Measurements from ENCODE around the gene DCAF6.
"Not testable (repeated sequence)": the region's sequence is repeated elsewhere in the genome, so short reads cannot be mapped to it uniquely, and the experiment has no call there.

Gene DCAF6

DNA sequence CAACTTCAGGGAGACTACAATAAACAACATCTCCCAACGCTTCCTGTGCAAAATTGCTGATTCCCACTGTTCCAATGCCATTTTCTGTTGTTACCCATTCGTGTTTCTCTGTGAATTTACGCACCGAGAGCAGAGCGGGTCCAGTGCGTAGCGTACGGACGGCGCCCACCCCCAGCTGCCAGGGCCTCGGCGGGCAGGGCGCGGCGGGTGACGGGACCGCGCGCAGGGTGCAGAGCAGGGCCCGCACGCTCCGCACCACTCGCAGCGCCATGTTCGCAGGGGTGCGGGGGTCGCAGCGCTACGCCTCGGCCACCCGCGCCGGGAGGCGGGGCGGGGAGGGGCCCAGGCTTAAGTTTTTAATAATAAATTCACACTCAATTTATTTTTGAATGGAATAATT lies 119.7 kb downstream of the DCAF6 start:
- DNase-seq; in situ Hi-C loops (cut with HindIII; ENCODE audit: low pct_ligation_motif_present, low pct_unique_long_range_greater_than_20kb, low sequenced_read_pairs): not testable (repeated sequence)

DNA sequence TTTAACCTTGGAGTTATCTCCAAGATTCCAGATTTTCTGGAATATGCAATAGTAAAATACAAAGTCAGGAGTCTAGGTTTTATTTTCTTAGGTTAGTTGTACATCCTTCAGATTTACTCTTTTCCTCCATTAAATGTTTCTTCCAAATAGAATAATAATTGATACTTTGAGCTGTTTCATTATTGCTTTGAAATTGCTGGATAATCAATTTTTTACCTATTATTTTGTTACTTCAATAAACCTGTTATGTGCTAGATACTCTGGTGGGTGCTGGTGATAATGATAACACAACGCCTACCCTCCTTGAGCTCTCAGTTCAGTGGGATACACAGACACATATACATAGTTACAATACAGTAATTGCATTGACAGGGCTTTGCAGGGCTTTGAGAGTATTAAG lies 120.9 kb downstream of the DCAF6 start:
- DNase-seq = no peak
- in situ Hi-C loops (cut with HindIII; ENCODE audit: low pct_ligation_motif_present, low pct_unique_long_range_greater_than_20kb, low sequenced_read_pairs) = no loop called here

DNA sequence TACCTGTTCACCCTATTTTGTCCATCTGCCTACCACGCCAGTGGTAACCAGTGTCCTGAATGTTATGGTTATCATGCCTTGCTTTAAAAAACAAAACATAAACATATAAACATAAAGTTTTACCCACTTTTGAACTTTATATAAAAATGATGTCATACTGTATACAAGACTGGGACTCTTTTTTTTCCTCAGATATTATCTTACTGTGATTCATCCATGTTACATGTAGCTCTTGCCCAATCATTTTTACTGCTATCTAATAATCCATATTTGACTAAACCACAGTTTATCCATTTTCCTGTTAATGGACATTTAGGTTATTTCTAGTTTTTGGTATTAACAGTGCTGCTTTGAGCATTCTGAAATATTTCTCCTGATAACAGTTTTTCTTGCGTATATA lies 121.4 kb downstream of the DCAF6 start:
- no peak for DNase-seq
- in situ Hi-C loops (cut with HindIII; ENCODE audit: low pct_ligation_motif_present, low pct_unique_long_range_greater_than_20kb, low sequenced_read_pairs) = no loop called here

DNA sequence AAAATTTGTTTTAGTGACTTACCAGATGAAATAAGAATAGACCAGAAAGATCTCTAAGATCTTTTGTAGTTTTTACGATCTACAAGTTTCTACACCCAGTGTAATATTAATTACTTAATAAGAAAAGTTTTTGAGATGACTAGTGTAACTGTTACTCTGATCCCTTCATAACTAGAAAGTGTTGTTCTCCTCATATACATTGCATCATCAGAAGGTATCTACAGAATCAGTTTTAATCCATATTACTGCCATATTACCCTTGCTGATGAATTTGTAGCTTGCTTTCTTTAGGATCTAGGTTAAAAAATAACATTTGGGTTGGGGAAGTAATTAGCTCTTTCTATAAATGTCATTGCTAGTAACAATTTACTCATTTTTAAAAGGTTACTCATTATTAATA lies 127.7 kb downstream of the DCAF6 start:
- in situ Hi-C loops (cut with HindIII; ENCODE audit: low pct_ligation_motif_present, low pct_unique_long_range_greater_than_20kb, low sequenced_read_pairs) = no loop called here
- DNase-seq = no peak

DNA sequence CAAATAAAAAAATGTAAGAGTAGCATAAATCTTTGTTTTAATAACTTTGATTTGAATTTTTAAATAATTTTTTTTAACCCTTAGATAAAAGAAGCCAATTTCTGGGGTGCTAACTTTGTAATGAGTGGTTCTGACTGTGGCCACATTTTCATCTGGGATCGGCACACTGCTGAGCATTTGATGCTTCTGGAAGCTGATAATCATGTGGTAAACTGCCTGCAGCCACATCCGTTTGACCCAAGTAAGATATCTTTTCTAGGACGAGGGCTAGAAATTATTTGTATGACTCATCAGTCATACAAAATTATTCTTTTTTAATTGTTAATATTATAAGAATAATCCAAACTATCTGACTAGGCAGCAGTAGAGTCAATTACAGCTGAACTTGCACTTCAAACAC lies 129.0 kb downstream of the DCAF6 start:
- in situ Hi-C loops (cut with HindIII; ENCODE audit: low pct_ligation_motif_present, low pct_unique_long_range_greater_than_20kb, low sequenced_read_pairs) = no loop called here
- no peak for DNase-seq

DNA sequence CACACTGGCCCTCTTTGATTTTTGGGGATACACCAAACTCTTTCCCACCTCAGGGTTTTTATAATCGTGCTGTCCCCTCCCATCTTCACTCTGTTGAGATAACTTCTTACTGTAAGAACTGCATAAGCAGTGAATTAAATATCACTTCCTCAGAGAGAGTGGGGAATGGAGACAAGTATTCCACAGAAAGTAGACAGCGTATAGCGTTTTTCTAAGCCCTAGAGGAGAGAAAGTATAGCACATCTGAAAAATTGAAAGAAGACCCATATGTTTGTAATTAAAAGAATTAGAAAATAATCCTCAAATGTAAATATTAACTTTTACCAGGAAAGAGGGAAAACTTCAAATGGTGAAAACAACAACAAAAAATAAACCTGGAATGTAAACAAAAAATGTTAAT lies 132.9 kb downstream of the DCAF6 start:
- in situ Hi-C loops (cut with HindIII; ENCODE audit: low pct_ligation_motif_present, low pct_unique_long_range_greater_than_20kb, low sequenced_read_pairs) = no loop called here
- no peak for DNase-seq

DNA sequence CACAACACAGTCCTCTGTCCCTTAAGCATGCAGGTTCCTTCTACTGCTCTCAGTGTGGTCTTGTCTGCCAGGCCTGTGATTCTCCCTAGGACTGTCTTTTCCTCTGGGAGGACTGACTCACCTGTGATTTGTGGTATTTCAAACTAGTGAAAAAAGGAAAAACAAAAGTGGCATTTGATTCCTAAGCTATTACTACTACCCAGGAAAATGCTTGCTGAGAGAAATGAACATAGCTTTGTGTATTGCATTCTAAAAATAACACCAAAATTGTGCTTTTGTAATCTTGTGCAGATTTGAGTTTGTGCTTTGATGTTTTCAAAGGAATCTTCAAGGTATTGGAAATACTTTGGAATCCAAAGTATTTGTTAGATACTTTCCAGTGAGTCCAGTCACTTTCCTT lies 143.3 kb downstream of the DCAF6 start:
- peak; percentile 19 for DNase-seq
- in situ Hi-C loops (cut with HindIII; ENCODE audit: low pct_ligation_motif_present, low pct_unique_long_range_greater_than_20kb, low sequenced_read_pairs) = no loop called here

DNA sequence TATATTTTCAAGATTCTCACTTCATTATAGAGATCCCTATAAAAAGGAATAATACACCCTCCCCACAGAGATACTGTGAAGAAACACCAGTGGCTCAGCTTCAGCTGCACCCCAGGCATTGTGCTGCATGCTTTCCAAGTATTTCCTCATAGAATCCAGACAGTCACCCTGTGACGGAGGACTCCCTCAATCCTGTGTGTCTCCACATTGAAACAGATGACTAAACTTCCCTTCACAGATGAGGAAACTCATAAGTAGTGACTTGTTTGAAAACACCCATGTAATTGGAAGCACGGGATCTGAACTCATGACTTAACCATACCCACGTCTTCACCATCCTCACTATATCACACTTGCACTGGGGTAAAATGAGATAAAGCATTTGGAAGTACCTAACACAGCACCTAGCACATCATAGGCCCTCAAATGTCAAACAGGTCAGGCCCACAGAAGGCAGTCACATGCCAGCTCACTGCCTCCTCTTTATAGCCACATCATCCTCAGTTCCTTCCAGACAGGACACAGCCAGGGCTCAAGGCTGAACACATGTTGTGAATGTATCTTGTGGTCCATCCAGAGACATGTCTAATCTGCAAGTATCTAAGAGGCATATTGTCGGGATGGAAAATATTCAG lies 145.0 kb downstream of the DCAF6 start:
- DNase-seq = peak; percentile 83
- in situ Hi-C loops (cut with HindIII; ENCODE audit: low pct_ligation_motif_present, low pct_unique_long_range_greater_than_20kb, low sequenced_read_pairs) = no loop called here

DNA sequence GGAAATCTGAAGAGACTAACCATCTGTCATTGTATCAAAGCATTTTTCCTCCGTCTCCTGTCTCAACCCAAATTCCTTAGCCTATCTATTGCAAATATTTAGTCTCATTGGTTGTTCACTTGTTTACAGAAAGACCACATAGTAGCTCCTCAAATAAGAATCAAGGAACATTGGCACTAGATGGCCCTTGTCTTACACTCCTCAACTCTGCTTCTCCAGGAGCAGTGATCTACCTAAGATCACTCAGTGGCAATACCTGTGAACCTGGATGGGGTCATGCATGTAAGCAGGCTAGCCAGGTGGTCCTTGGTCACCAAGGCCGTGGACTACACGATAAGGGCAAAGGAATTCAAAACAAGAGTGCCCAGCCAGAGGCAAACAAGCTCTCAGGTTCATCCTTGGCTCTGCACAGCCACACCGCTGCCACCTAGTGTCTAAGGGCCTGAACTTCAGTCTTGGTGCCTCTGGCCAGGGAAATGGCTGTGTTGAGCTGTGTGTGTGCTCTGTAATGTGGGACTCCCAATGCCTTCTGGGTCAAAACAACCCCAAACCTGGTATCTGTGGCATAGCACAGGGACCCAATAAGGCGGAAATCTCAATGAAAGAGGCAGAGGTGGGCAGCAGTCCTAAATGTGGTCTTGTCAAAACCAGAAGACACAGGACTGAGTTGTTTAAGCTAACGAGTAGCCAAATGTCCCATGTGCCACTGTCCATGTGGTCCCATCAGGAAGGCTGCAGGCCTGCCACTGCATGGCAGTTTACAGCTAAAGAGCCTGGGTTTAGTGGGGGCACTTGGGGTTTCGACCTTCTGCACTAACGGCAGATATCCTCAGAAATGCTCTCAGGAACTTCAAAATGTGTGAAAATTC lies 145.8 kb downstream of the DCAF6 start:
- DNase-seq = peak; percentile 81
- in situ Hi-C loops (cut with HindIII; ENCODE audit: low pct_ligation_motif_present, low pct_unique_long_range_greater_than_20kb, low sequenced_read_pairs) = no loop called here

DNA sequence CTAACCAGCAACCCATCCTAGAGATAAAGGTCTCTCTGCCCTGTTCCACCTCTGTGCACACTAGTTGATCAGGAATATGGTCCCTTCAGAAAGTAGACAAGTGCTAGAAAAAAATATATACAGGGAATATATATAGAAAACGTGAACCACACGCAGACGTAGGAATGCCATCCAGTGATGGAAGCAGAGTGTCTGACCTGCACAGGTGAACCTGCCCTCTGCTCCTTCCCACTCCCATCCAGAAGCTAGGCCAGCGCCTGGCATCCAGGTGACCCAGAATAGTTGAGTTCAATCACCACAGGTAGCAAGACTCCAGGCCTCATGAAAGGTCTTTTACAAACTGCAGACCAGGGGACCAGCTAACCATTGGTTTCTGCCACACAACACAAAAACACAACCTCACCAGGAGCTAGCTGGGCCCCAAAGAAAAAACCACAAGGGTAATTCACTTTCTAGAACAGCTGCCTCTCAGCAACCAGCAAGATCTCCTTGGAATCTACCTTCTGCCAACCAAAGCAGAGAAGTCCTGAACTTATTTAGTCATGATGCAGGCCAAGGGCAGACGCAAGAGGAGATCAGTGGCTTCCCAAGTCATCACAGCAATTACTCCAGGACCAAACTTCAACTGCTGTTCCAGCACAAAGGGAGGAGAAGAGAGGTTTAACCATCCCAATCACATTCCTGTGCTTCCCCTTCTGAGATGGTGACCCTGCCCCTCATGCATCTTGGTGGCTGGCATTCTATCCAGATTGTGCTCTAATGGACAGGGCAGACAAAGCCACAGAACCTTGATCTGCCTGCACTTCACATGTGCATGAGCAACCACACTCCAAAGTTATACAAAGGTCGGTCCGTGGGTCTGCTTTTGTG lies 147.2 kb downstream of the DCAF6 start:
- in situ Hi-C loops (cut with HindIII; ENCODE audit: low pct_ligation_motif_present, low pct_unique_long_range_greater_than_20kb, low sequenced_read_pairs) = no loop called here
- no peak for DNase-seq

DNA sequence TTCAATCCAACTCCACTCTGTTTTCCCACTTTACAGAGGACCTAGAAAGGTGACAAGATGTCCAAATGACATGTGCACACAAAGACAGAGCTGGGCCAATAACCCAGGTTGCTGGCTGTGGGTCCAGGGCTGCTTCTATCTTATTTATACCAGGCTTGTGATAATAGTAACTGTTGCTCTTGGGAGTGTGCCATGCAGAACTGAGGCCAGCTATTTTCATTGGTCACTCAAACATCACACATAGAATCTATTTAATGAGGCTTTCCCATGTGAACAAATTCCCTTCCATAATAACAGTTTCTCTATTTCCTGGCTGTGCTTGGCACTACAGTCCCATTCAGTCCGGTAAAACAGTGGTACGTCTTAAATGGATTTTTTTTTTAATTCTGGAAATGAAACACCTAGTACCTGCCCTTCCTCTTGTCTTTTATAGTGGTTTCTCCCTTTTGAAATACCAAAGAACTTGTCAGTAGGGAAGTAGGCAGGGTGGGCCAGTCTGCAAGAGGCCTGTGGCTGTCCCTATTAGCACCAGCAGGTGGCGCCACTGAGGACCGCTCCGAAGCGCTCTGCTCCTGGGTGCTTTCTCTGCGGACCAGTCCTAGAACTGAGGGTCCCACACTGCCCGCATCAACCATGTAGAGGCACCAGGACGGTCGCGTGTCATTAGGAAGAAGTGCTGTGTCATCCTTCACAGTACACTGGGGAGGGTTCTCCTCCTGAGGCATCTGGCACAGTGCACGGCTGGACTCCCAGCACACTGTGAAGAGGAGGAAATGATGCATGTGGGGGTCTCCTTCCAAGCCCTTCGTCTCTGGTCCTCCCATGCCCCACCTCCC lies 148.1 kb downstream of the DCAF6 start:
- peak; percentile 49 for DNase-seq

DNA sequence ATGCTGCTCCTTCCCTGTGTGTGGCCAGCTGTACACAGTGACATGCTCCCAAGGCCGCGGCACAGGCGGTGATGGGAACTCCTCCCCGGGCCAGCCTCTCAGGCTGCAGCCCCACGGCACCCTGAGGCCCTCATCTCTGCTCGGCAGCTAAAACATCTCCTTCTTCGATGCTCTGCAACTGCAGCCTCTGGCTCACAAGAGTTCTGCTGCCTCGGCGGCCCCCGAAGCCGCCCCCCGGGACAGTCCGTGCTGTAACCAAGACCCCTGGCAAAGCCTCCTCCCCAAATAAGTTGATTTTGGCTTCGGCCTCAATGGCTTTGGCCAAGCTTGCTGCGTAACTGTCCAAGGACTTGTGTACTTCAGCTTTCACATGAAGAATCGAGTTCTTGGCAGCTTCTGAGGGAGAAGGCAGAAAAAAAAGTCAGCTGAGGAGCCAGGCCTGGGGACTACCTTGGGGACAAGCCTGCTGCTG lies 149.0 kb downstream of the DCAF6 start:
- no peak for DNase-seq
- in situ Hi-C loops (cut with HindIII; ENCODE audit: low pct_ligation_motif_present, low pct_unique_long_range_greater_than_20kb, low sequenced_read_pairs) = no loop called here

More for the DNA sequence above, 148.1 kb downstream of the DCAF6 start:
- in situ Hi-C loops (cut with HindIII; ENCODE audit: low pct_ligation_motif_present, low pct_unique_long_range_greater_than_20kb, low sequenced_read_pairs) = no loop called here

DNA sequence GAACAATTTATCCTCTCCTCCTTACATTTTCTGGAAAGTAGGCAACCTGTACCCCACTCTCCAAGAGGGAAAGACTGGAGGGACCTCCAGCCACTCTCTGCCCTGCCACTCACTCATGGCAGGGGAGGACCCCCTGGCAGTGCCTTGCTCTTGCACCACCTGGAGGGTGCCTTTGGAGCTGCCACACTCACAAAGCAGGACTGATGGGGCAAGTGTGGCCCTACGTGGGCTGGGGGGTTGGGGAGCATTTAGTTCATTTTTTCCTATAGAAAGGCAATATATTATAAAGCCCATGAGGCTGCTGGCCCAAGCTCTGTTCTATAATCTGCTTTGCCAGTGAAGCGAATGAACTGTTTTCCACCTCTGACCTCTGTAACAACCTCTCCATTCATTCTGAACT lies 150.0 kb downstream of the DCAF6 start:
- DNase-seq = no peak
- in situ Hi-C loops (cut with HindIII; ENCODE audit: low pct_ligation_motif_present, low pct_unique_long_range_greater_than_20kb, low sequenced_read_pairs) = no loop called here

DNA sequence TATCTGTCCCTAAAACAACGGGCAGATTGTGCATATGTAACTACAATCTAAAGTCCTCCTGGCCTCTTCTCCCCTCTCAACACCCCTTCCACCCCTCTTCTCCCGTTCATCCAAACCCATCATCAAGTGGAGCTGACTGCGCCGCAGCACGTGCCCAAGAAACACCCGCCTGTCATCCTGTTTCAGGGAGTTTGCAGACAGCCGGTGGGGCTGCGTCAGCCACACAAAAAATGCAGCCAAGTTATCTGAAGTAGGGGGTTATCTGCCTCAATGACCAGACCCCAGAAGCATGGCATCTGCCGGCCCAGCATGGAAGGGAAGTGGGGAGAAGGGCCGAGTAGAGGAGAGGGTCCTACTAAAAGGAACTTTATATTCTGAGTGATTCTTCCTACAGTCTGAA lies 151.2 kb downstream of the DCAF6 start:
- DNase-seq = no peak
- in situ Hi-C loops (cut with HindIII; ENCODE audit: low pct_ligation_motif_present, low pct_unique_long_range_greater_than_20kb, low sequenced_read_pairs) = no loop called here

DNA sequence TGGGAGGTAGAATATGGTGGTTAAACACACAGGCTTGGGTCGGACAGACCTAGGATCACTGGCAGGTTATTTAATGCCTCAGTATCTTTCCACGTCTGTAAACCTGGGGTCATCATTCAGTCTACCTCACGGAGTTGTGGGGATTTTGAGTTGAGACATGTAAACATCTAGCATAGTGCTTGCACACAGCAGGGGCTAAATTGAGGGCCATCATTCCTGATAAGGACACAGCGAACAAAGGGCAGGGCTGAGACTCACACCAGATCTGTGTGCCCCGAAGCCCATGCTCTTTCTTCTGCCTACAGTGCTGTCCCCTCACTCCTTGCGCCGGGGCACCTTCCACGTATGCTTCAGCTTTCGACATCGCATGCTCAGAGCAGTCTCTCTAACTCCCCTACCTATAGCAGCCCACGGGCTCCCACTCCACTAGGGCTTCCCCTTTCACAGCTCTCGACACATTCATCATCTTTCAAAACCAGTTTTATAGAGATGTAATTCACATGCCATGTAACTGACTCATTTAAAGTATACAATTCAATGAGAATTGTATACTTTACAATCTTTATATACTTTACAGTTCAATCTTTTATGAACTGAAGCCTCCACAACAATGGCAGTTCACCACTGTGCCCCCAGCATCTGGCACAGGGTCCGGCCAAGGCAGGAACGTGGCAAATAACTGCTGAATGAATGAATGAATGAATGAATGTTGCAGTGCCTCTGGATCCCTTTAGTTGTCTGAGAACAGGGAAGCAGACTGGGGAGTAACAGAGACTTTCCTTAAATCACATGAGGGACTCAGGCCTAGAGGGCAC lies 152.2 kb downstream of the DCAF6 start:
- in situ Hi-C loops (cut with HindIII; ENCODE audit: low pct_ligation_motif_present, low pct_unique_long_range_greater_than_20kb, low sequenced_read_pairs) = no loop called here
- no peak for DNase-seq

DNA sequence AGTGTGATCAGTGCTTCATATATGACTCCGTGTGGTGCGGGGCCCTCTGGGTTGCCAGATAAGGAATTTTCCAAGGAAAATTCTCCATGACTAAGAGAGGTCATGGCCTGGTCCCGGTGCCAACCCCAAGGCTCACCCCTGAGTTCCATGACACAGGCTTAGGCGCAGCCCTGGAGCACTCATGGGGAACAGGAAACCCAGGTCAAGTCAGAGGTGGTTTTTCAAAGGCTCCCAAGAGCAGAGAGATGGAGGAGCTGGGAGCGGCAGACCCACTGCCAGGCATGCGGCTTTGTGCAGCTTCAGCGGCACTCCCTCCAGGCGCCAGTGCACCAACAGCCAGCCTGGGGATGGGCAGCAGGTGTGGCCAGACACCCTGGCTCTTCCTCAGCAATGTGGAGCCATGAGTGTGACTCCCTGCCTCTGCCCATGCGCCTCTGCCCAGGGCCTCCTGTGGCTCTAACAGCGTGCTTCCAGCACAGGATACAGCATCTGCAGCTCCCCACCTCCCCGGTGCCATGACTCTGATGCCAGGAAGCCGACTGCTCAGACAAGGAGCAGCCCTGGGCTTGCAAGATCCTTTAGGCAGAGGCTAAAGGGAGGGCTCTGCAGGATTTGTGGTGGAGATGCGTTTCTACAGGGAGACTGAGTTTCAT lies 153.0 kb downstream of the DCAF6 start:
- in situ Hi-C loops (cut with HindIII; ENCODE audit: low pct_ligation_motif_present, low pct_unique_long_range_greater_than_20kb, low sequenced_read_pairs) = no loop called here
- peak; percentile 19 for DNase-seq

DNA sequence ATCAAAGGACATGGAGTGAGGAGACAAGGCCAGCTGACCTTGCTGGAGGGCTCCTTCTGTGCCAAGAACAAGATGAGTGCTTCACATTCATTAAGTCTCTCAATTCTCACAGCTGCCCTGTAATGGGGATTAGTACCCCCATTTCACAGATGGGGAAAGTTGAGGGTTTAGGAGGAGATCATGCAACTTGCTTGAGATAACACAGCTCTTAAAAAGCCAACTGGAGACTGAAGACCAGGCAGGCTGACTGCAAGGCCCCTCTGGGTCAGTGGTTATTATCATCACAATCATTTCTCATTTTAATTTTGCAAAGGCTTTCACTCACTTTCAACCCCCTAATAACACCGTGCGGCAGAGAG lies 153.5 kb downstream of the DCAF6 start:
- in situ Hi-C loops (cut with HindIII; ENCODE audit: low pct_ligation_motif_present, low pct_unique_long_range_greater_than_20kb, low sequenced_read_pairs) = no loop called here
- DNase-seq = no peak
